ENCODE measurements around the gene ELP4.

DNA sequence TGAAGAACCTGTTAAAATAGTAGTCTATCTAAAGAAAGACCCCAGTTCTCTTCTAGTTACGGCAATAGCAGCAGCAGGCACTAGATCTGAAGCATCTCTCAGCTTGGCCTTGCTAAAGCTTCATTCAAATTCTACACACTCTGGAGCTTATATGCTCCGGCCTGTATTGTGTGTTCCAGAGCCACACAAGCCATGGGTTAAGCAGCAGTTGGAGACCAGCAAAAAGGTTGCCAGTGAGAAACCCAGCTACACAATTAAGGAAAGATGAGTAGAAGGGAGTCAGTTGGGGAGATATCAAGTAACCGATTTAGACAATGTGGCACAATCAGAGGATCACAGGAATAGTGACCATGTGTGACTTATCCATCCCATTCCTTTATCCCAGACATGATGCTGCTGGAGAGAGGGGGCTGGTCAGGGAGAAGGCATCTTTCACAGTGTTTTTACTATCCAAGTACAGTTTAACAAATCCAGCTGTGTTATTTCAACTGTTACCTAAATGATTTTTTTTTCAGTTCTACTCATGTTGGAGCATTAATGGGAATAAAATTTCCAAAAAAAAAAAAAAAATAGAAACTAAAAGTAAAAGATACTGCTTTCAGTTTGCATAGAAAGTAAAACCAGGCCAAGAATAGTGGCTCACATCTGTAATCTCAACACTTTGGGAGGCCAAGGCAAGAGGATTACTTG, 260.6 kb downstream of the ELP4 start:
- TF ChIP-seq POLR2A (IDR thresholded peaks at IDR 0.05) (no peak), EP300 (IDR thresholded peaks at IDR 0.05) (no peak), POLR2AphosphoS5 (IDR thresholded peaks at IDR 0.05) (no peak)
- TF ChIP-seq, protein P1, sequence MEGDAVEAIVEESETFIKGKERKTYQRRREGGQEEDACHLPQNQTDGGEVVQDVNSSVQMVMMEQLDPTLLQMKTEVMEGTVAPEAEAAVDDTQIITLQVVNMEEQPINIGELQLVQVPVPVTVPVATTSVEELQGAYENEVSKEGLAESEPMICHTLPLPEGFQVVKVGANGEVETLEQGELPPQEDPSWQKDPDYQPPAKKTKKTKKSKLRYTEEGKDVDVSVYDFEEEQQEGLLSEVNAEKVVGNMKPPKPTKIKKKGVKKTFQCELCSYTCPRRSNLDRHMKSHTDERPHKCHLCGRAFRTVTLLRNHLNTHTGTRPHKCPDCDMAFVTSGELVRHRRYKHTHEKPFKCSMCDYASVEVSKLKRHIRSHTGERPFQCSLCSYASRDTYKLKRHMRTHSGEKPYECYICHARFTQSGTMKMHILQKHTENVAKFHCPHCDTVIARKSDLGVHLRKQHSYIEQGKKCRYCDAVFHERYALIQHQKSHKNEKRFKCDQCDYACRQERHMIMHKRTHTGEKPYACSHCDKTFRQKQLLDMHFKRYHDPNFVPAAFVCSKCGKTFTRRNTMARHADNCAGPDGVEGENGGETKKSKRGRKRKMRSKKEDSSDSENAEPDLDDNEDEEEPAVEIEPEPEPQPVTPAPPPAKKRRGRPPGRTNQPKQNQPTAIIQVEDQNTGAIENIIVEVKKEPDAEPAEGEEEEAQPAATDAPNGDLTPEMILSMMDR (IDR thresholded peaks at IDR 0.05) = no peak
